OCI-LY1 (cell line): ENCODE results near the gene PIAS2.

Source experiments
- H2AFZ ChIP-seq: fragments of 200-600 bp; sonication (generic), shearing (Covaris generic); 2 replicates; pipeline ENCODE4 v1.6.0; 2014; ENCODE audit warnings: antibody characterized with exemption, mild to moderate bottlenecking, low read length
- H3F3A ChIP-seq: fragments of 200-600 bp; sonication (generic), shearing (Covaris generic); 2 replicates; pipeline ENCODE4 v1.6.0; 2014; ENCODE audit warnings: mild to moderate bottlenecking, antibody characterized with exemption, low read length, moderate library complexity; ENCODE audit not compliant: insufficient read depth
- H3K27ac ChIP-seq: fragments of 200-600 bp; sonication (generic); 2 replicates; pipeline ENCODE4 v1.5.1; 2014; ENCODE audit warnings: low read length, mixed run types, mild to moderate bottlenecking, low read depth; ENCODE audit not compliant: poor library complexity, severe bottlenecking
- H3K27me3 ChIP-seq: fragments of 200-600 bp; sonication (generic); 2 replicates; pipeline ENCODE4 v1.6.0; 2014; ENCODE audit warnings: antibody characterized with exemption, mild to moderate bottlenecking, low read length, moderate library complexity; ENCODE audit not compliant: insufficient read depth
- H3K36me3 ChIP-seq: fragments of 200-600 bp; sonication (generic); 2 replicates; pipeline ENCODE4 v1.6.1; 2014; ENCODE audit warnings: mild to moderate bottlenecking, antibody characterized with exemption, low read length, moderate library complexity, mixed read lengths; ENCODE audit not compliant: insufficient read depth
- H3K4me1 ChIP-seq: fragments of 200-600 bp; sonication (generic); 2 replicates; pipeline ENCODE4 v1.5.1; 2014; ENCODE audit warnings: mild to moderate bottlenecking, low read length, moderate library complexity; ENCODE audit not compliant: insufficient read depth, severe bottlenecking
- H3K4me2 ChIP-seq: fragments of 200-600 bp; sonication (generic), shearing (Covaris generic); 2 replicates; pipeline ENCODE4 v1.6.1; 2014; ENCODE audit warnings: low read length
- H3K4me3 ChIP-seq: fragments of 200-600 bp; sonication (generic); 2 replicates; pipeline ENCODE4 v1.5.1; 2014; ENCODE audit warnings: low read length, low read depth, mild to moderate bottlenecking, mixed read lengths; ENCODE audit not compliant: poor library complexity, severe bottlenecking
- H3K79me2 ChIP-seq: fragments of 200-600 bp; shearing (Covaris generic); 2 replicates; pipeline ENCODE4 v1.6.1; 2016; ENCODE audit warnings: mixed run types, low read length, mixed read lengths; ENCODE audit not compliant: insufficient read depth
- H3K9ac ChIP-seq: fragments of 200-600 bp; sonication (generic), shearing (Covaris generic); 2 replicates; pipeline ENCODE4 v1.6.1; 2014; ENCODE audit warnings: mild to moderate bottlenecking, low read length, mixed read lengths
- H3K9me2 ChIP-seq: fragments of 200-600 bp; sonication (generic), shearing (Covaris generic); 2 replicates; pipeline ENCODE4 v1.6.1; 2014; ENCODE audit warnings: low read depth, mild to moderate bottlenecking, low read length, mixed read lengths
- H3K9me3 ChIP-seq: fragments of 200-600 bp; shearing (Covaris generic); 2 replicates; pipeline ENCODE4 v1.6.1; 2014; ENCODE audit warnings: low read length, mixed read lengths
- H4K20me1 ChIP-seq: fragments of 200-600 bp; sonication (generic), shearing (Covaris generic); 2 replicates; pipeline ENCODE4 v1.6.0; 2016; ENCODE audit warnings: mild to moderate bottlenecking, low read length; ENCODE audit not compliant: insufficient read depth
- EZH2 ChIP-seq: fragments of 200-600 bp; sonication (generic), shearing (Covaris generic); IDR thresholded peaks from 2 replicates; pipeline ENCODE4 v1.8.0; 2017; ENCODE audit warnings: borderline replicate concordance, mixed run types, mild to moderate bottlenecking, antibody characterized with exemption, low read length, moderate library complexity, mixed read lengths
- TF ChIP-seq, protein P1 (sequence below): fragments of 200-600 bp; sonication (generic), shearing (Covaris generic); IDR thresholded peaks from 2 replicates; pipeline ENCODE4 v1.5.1; 2017; ENCODE audit warnings: mild to moderate bottlenecking, antibody characterized with exemption, low read length, moderate library complexity, mixed read lengths

PIAS2 gene

GRCh38 chr18:46764586-46764985 is 152.7 kb downstream of the PIAS2 start:
- no peaks in the 10 kb centered on the region for H3K9me2 ChIP-seq
- no peaks in the 10 kb centered on the region for H3K36me3 ChIP-seq
- H3K79me2 ChIP-seq: no peaks in the 10 kb centered on the region
- no peak overlapping the region for H3K9ac ChIP-seq
- H3F3A ChIP-seq: no peaks in the 10 kb centered on the region
- H3K9me3 ChIP-seq: no peaks in the 10 kb centered on the region
- TF ChIP-seq, protein P1, sequence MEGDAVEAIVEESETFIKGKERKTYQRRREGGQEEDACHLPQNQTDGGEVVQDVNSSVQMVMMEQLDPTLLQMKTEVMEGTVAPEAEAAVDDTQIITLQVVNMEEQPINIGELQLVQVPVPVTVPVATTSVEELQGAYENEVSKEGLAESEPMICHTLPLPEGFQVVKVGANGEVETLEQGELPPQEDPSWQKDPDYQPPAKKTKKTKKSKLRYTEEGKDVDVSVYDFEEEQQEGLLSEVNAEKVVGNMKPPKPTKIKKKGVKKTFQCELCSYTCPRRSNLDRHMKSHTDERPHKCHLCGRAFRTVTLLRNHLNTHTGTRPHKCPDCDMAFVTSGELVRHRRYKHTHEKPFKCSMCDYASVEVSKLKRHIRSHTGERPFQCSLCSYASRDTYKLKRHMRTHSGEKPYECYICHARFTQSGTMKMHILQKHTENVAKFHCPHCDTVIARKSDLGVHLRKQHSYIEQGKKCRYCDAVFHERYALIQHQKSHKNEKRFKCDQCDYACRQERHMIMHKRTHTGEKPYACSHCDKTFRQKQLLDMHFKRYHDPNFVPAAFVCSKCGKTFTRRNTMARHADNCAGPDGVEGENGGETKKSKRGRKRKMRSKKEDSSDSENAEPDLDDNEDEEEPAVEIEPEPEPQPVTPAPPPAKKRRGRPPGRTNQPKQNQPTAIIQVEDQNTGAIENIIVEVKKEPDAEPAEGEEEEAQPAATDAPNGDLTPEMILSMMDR: no peak
- no peak for TF ChIP-seq EZH2
- no peaks in the 10 kb centered on the region for H3K4me1 ChIP-seq
- H4K20me1 ChIP-seq: no peaks in the 10 kb centered on the region
- no peak overlapping the region for H3K4me3 ChIP-seq
- H3K27ac ChIP-seq: no peak overlapping the region
- H2AFZ ChIP-seq: no peak overlapping the region
- no peak overlapping the region for H3K4me2 ChIP-seq
- no peaks in the 10 kb centered on the region for H3K27me3 ChIP-seq

DNA sequence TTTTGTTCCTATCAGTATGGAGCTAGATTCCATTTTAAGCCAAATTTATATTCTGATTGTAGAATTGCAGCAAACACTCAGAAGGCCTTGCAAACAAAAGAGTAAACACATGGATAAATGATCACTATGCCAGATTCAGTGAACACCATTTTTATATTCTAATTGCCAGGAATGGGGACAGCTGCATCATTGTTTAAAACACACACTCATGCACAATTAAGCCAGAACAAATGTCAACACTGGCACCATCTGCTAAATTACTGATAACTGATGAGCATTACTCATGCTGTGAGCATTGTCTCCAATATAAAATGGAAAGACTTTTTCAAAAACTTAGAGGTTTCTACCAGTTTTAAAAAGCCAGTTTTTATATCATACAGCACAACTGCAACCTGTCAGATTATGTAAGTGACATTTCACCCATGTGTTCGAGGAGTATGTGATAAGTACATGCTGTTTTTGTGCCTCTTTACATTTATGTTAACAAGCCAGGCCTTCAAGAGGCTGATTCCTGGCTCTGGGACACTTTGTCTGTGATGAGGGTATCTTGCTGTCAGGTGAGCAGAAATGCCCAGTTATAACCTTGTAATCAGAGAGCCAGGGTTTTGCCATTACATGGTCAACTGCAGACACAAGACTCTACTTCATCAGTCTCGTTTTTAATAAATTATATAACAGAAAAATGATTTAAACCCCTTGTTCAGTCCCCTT is 156.1 kb downstream of the PIAS2 start:
- Histone ChIP-seq H3F3A (no peaks in the 10 kb centered on the region), H3K9me3 (no peaks in the 10 kb centered on the region), H3K79me2 (no peaks in the 10 kb centered on the region), H3K4me3 (no peak overlapping the region), H3K4me2 (no peak overlapping the region), H3K36me3 (no peaks in the 10 kb centered on the region), H3K9ac (no peak overlapping the region), H3K4me1 (no peaks in the 10 kb centered on the region), H3K27ac (no peak overlapping the region), H2AFZ (no peak overlapping the region), H3K9me2 (no peaks in the 10 kb centered on the region), H3K27me3 (no peaks in the 10 kb centered on the region), H4K20me1 (no peaks in the 10 kb centered on the region)
- no peak for TF ChIP-seq EZH2
- TF ChIP-seq, protein P1: no peak

DNA sequence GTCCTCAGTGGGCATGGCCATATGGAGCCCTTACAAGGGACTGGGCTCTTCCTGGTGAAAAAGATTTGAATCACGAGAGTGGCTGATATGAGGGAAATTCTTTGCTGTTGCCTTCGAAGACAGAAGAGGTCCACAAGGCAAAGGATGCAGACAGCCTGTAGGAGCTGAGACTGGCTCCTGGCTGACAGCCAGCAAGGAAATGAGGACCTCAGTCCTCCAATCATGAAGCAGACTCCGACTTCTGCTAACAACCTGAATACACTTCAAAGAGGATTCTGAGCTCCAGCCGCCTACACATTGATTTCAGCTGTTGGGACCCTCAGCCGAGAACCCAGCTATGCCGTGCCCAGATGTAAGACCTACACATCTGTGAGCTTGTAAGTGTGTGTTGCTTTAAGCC is 157.4 kb downstream of the PIAS2 start:
- H3K9me2 ChIP-seq: no peaks in the 10 kb centered on the region
- no peak overlapping the region for H2AFZ ChIP-seq
- H3K36me3 ChIP-seq: no peaks in the 10 kb centered on the region
- no peaks in the 10 kb centered on the region for H3F3A ChIP-seq
- H3K4me2 ChIP-seq: no peak overlapping the region
- H3K79me2 ChIP-seq: no peaks in the 10 kb centered on the region
- H3K9me3 ChIP-seq: no peaks in the 10 kb centered on the region
- no peaks in the 10 kb centered on the region for H3K27me3 ChIP-seq
- H4K20me1 ChIP-seq: no peaks in the 10 kb centered on the region
- H3K4me1 ChIP-seq: no peaks in the 10 kb centered on the region
- no peak overlapping the region for H3K9ac ChIP-seq
- no peak overlapping the region for H3K4me3 ChIP-seq
- H3K27ac ChIP-seq: no peak overlapping the region
- no peak for TF ChIP-seq EZH2
- TF ChIP-seq, protein P1: no peak
